Natural killer cell (primary cell): Measurements from ENCODE around the gene ATP11A. TPM values are rescaled to one million over a fixed set of nuclear protein-coding genes. Genes with fewer than 3 reads are reported as not detected.

Experiments
- ATAC-seq, 3 donors: fragments of 150-1000 bp in 2 of 3; fragments of 200-7000 bp in 1 of 3; cut with Tn5 transposase; 1 replicate in 1 of 3; 2 replicates in 2 of 3; pipeline ENCODE4 v1.10.0; 2021; ENCODE audit warnings: mild to moderate bottlenecking in 2 of 3, moderate library complexity in 2 of 3
- DNase-seq, 2 donors: peaks; one replicate each; pipeline versions ENCODE4 v3.0.0 to v3.0.0-alpha.2; 2013 to 2021; ENCODE audit warnings: mixed read lengths in 1 of 2
- H3K27ac ChIP-seq: one replicate; pipeline ENCODE4 v1.5.1; 2013; ENCODE audit warnings: mild to moderate bottlenecking, low read length
- H3K27me3 ChIP-seq: one replicate; pipeline ENCODE4 v1.6.1; 2013; ENCODE audit warnings: low read length; ENCODE audit not compliant: control insufficient read depth, insufficient read depth
- H3K36me3 ChIP-seq: one replicate; pipeline ENCODE4 v1.6.1; 2013; ENCODE audit warnings: low read length; ENCODE audit not compliant: control insufficient read depth, insufficient read depth
- H3K4me1 ChIP-seq: one replicate; pipeline ENCODE4 v1.6.1; 2013; ENCODE audit warnings: low read length; ENCODE audit not compliant: control insufficient read depth, insufficient read depth
- H3K4me3 ChIP-seq: one replicate; pipeline ENCODE4 v1.5.1; 2013; ENCODE audit warnings: low read length
- H3K9me3 ChIP-seq: one replicate; pipeline ENCODE4 v1.6.1; 2013; ENCODE audit warnings: low read length; ENCODE audit not compliant: control insufficient read depth, insufficient read depth
- H3K27ac Mint-ChIP-seq, 2 donors: one replicate each; pipeline ENCODE4 v1.8.0; 2022; ENCODE audit warnings: mild to moderate bottlenecking in 2 of 2, mixed read lengths in 2 of 2, moderate library complexity in 1 of 2
- H3K27me3 Mint-ChIP-seq, 2 donors: one replicate each; pipeline ENCODE4 v1.8.0; 2022; ENCODE audit warnings: low read depth in 2 of 2, mixed read lengths in 2 of 2
- H3K36me3 Mint-ChIP-seq: one replicate; pipeline ENCODE4 v1.8.0; 2022; ENCODE audit warnings: mixed read lengths
- H3K4me1 Mint-ChIP-seq, 2 donors: one replicate each; pipeline ENCODE4 v1.8.0; 2022; ENCODE audit warnings: mixed read lengths in 2 of 2
- H3K4me3 Mint-ChIP-seq: one replicate; pipeline ENCODE4 v1.8.0; 2022; ENCODE audit warnings: mild to moderate bottlenecking, moderate library complexity, mixed read lengths
- H3K9me3 Mint-ChIP-seq, 2 donors: one replicate each; pipeline ENCODE4 v1.8.0; 2022; ENCODE audit warnings: mixed read lengths in 2 of 2
- CTCF ChIP-seq: fragments of 200-600 bp; IDR thresholded peaks from one replicate; pipeline ENCODE4 v1.8.0; 2022; ENCODE audit warnings: antibody characterized with exemption
- WGBS: methylation state at CpG from one replicate; pipeline ENCODE4 v1.1.7; 2013; ENCODE audit warnings: missing lambda C conversion rate; ENCODE audit not compliant: insufficient coverage; 5-methylcytosine and 5-hydroxymethylcytosine counted together
- intact Hi-C: fragments of 100-400 bp; cut with micrococcal nuclease; formaldehyde crosslinking; loops from one replicate; pipeline ENCODE4 v1.14.2; 2022
- total RNA-seq, 4 donors: library from RNA; stranded (reverse); fragments of 120-200 nt in 1 of 4; gene quantifications; one replicate each; pipeline versions ENCODE4 v1.2.3 to v1.2.4, GENCODE V29; 2013 to 2022

Gene ATP11A
- total RNA-seq, 3 donors from 2014 or later (not counting 1 experiment from before 2014, with no cell fraction given), result 47.1 to 68.6 (median 50.7) TPM

GRCh38 chr13:112896736-112897602 is 207.1 kb downstream of the ATP11A start:
- no peak overlapping the region for H3K27ac Mint-ChIP-seq
- ATAC-seq (no peak), DNase-seq (no peak)
- peaks cover 7 to 20% of the 10 kb centered on the region in 2 donors for H3K4me1 Mint-ChIP-seq
- no peak for TF ChIP-seq CTCF
- peaks cover 13% of the 10 kb centered on the region for H3K27me3 ChIP-seq
- intact Hi-C loops, result no loop called here
- H3K4me1 ChIP-seq, result peaks cover 23% of the 10 kb centered on the region
- no peaks in the 10 kb centered on the region for H3K36me3 Mint-ChIP-seq
- H3K27ac ChIP-seq, result no peak overlapping the region
- no peak overlapping the region for H3K4me3 ChIP-seq
- H3K9me3 Mint-ChIP-seq, result no peaks in the 10 kb centered on the region
- no peaks in the 10 kb centered on the region for H3K9me3 ChIP-seq
- no peak overlapping the region for H3K4me3 Mint-ChIP-seq
- H3K27me3 Mint-ChIP-seq, result peaks cover 14 to 15% of the 10 kb centered on the region in 2 donors
- H3K36me3 ChIP-seq, result no peaks in the 10 kb centered on the region
- 89% methylated on average over 27 of the region's 27 CpGs for WGBS

GRCh38 chr13:112897603-112897955 is 207.7 kb downstream of the ATP11A start:
- no peak overlapping the region for H3K4me3 Mint-ChIP-seq
- no peaks in the 10 kb centered on the region for H3K9me3 Mint-ChIP-seq
- Histone ChIP-seq H3K9me3 (no peaks in the 10 kb centered on the region), H3K4me1 (peaks cover 23% of the 10 kb centered on the region), H3K27ac (no peak overlapping the region), H3K4me3 (no peak overlapping the region), H3K27me3 (peaks cover 13% of the 10 kb centered on the region), H3K36me3 (no peaks in the 10 kb centered on the region)
- WGBS, result 84% methylated on average over 4 of the region's 6 CpGs
- no peak for ATAC-seq
- intact Hi-C loops, result no loop called here
- no peaks in the 10 kb centered on the region for H3K36me3 Mint-ChIP-seq
- peaks cover 7 to 20% of the 10 kb centered on the region in 2 donors for H3K4me1 Mint-ChIP-seq
- peaks cover 14 to 15% of the 10 kb centered on the region in 2 donors for H3K27me3 Mint-ChIP-seq
- DNase-seq, result no peak
- TF ChIP-seq CTCF, result no peak
- no peak overlapping the region for H3K27ac Mint-ChIP-seq

GRCh38 chr13:112897956-112898620 is 208.2 kb downstream of the ATP11A start:
- Mint-ChIP-seq H3K4me3 (no peak overlapping the region), H3K36me3 (no peaks in the 10 kb centered on the region), H3K27me3 (peaks cover 9 to 11% of the 10 kb centered on the region in 2 donors), H3K9me3 (no peaks in the 10 kb centered on the region), H3K27ac (no peak overlapping the region), H3K4me1 (peaks cover 3 to 16% of the 10 kb centered on the region in 2 donors)
- peaks cover 13% of the 10 kb centered on the region for H3K27me3 ChIP-seq
- H3K36me3 ChIP-seq, result no peaks in the 10 kb centered on the region
- DNase-seq, result no peak
- no peak overlapping the region for H3K27ac ChIP-seq
- no peak for ATAC-seq
- 93% methylated on average over 39 of the region's 39 CpGs for WGBS
- intact Hi-C loops, result no loop called here
- no peaks in the 10 kb centered on the region for H3K9me3 ChIP-seq
- no peak overlapping the region for H3K4me3 ChIP-seq
- H3K4me1 ChIP-seq, result peaks cover 23% of the 10 kb centered on the region
- TF ChIP-seq CTCF, result no peak
